Neural progenitor cell (in vitro differentiated cells): ENCODE data around the gene PGAP1.

Experiments used
- EZH2 ChIP-seq: fragments of 200-600 bp; sonication (generic); IDR thresholded peaks from 2 replicates; pipeline ENCODE4 v1.6.1; 2017; ENCODE audit warnings: antibody characterized with exemption, mild to moderate bottlenecking, moderate library complexity
- EZH2phosphoT487 ChIP-seq: fragments of 200-600 bp; sonication (generic); IDR thresholded peaks from 2 replicates; pipeline ENCODE4 v1.6.1; 2017; ENCODE audit warnings: antibody characterized with exemption
- TF ChIP-seq, protein P1 (sequence below): fragments of 200-600 bp; sonication (generic); IDR thresholded peaks from 2 replicates; pipeline ENCODE4 v1.5.1; 2017; ENCODE audit warnings: antibody characterized with exemption, mild to moderate bottlenecking

GRCh38 chr2:196963961-196964360 is 37.5 kb upstream of the PGAP1 start:
- TF ChIP-seq, protein P1, sequence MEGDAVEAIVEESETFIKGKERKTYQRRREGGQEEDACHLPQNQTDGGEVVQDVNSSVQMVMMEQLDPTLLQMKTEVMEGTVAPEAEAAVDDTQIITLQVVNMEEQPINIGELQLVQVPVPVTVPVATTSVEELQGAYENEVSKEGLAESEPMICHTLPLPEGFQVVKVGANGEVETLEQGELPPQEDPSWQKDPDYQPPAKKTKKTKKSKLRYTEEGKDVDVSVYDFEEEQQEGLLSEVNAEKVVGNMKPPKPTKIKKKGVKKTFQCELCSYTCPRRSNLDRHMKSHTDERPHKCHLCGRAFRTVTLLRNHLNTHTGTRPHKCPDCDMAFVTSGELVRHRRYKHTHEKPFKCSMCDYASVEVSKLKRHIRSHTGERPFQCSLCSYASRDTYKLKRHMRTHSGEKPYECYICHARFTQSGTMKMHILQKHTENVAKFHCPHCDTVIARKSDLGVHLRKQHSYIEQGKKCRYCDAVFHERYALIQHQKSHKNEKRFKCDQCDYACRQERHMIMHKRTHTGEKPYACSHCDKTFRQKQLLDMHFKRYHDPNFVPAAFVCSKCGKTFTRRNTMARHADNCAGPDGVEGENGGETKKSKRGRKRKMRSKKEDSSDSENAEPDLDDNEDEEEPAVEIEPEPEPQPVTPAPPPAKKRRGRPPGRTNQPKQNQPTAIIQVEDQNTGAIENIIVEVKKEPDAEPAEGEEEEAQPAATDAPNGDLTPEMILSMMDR, result no peak
- no peak for TF ChIP-seq EZH2
- TF ChIP-seq EZH2phosphoT487, result no peak
